NCI-H226 (cell line): Measurements from ENCODE around the gene MKNK2.
"Not testable (repeated sequence)": the region's sequence is repeated elsewhere in the genome, so short reads cannot be mapped to it uniquely, and the experiment has no call there.

ENCODE experiments used
- DNase-seq: peaks from one replicate; pipeline ENCODE4 v3.0.0-alpha.2; 2015

Gene MKNK2

GRCh38 chr19:2050991-2051772 lies at the start of gene MKNK2:
MKNK2 (minus strand) TSS chr19:2051244; CDS start chr19:2050851, 393 bp downstream.
- DNase-seq = peak; percentile 60

GRCh38 chr19:2100719-2101061 lies 49.6 kb upstream of the MKNK2 start:
- no peak for DNase-seq

GRCh38 chr19:2099937-2100718 lies 49.1 kb upstream of the MKNK2 start:
- no peak for DNase-seq

- no peak for DNase-seq
Observed at GRCh38 chr19:2099054-2099501, 48.0 kb upstream of the MKNK2 start.

DNA sequence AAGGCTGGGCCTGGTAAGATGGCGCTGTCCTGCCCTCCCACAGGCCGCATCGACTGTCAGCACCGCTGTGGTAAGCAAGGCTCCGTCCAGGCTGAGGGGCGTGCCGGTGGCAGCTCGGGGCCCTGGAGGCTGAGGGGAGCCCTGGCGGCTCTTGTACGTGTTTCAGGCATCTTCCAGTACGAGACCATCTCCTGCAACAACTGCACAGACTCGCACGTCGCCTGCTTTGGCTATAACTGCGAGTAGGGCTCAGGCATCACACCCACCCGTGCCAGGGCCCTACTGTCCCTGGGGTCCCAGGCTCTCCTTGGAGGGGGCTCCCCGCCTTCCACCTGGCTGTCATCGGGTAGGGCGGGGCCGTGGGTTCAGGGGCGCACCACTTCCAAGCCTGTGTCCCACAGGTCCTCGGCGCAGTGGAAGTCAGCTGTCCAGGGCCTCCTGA lies 46.9 kb upstream of the MKNK2 start:
- DNase-seq = no peak

- no peak for DNase-seq
Observed at GRCh38 chr19:2097203-2097885, 46.3 kb upstream of the MKNK2 start.

GRCh38 chr19:2096480-2097202 lies 45.6 kb upstream of the MKNK2 start, which contains the start of gene IZUMO4:
IZUMO4 (plus strand) TSS chr19:2096915; CDS start chr19:2096946, 31 bp downstream.
- DNase-seq = peak; percentile 87

DNA sequence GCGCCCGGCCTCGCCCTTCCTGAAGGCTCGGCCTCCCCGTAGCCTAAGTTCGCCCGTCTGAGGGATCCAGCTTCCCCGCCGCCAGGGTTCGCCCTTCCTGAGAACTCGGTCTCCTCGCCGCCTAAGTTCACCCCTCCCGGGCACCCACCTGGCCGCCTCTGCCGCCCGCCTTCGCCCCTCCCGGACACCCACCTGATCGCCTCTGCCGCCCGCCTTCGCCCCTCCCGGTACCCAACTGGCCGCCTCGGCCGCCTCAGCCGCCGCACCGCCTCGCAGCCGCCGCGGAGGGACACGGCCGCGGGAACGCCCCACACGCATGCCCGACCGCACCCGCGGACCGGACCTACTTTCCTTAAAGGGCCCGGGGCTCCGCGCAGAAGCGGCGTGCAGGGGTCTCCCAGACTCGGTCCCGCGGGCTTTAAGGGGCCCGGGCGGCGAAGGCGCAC lies 45.0 kb upstream of the MKNK2 start, which contains the start of gene MOB3A:
Gene MOB3A, minus strand, starts transcription at position 293 of the 446 bp plus-strand sequence. CDS start 17,766 bp downstream, outside the sequence.
- peak; percentile 86 for DNase-seq

GRCh38 chr19:2091926-2092525 lies 41.0 kb upstream of the MKNK2 start:
- DNase-seq = not testable (repeated sequence)

GRCh38 chr19:2089727-2090053 lies 38.6 kb upstream of the MKNK2 start:
- DNase-seq = no peak

DNA sequence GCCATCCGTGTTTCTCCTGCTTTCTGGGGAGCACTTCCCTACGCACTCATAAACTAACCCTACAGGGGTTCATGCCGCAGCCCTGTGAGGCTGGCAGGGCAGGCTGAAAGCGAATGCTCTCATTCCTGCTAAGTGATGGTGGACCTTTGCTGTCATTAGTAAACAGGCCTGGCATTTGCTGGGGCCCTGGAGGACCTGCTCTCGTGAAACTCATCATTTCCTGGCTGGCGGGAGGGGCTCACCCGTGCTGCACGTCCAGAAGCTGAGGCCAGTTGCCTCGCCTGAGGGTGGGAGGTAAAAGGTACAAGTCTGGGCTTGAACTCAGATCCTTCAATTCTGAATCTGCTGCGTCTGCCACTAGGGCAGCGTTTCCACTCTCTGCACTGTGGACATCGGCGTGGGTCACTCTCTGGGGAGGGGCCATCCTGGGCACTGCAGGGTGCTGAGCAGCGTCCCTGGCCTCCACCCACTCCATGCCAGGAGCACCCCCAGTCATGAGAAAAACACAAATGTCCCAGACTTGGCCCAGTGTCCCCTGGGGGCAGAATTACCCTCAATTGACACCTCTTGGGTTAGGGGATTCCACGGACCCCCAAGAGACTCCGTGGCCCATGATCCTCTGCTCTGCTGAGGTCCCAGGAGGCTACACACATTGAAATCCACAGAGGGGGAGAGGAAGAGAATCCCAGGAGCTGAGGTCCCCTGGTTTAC lies 38.1 kb upstream of the MKNK2 start:
- no peak for DNase-seq

DNA sequence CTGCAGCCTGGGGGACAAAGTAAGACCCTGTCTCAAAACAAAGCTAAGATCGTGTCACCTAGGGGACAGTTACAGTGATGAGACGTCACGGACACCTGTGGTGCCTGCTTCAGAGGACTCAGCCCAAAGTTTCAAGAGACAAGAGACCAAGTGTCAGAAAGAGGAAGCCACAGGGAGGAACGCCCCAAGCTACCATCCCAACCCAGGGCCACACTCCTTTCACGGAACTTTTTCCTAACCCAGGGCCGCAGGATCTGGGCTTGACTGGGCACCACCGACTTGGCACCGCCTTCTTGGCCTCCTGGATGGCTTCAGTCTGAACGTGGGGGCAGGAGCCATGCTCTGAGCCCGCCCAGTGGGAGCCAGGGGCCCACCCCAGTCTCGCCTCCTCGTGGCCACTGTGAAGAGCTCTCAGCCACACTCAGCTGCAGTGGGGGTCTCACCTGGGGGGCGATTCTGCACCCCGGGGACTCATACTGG lies 36.6 kb upstream of the MKNK2 start:
- DNase-seq = no peak

GRCh38 chr19:2086695-2087620 lies 35.9 kb upstream of the MKNK2 start:
- DNase-seq = peak; percentile 81

GRCh38 chr19:2084993-2085720 lies 34.1 kb upstream of the MKNK2 start:
- DNase-seq = no peak

GRCh38 chr19:2083174-2083854 lies 32.3 kb upstream of the MKNK2 start:
- no peak for DNase-seq

DNA sequence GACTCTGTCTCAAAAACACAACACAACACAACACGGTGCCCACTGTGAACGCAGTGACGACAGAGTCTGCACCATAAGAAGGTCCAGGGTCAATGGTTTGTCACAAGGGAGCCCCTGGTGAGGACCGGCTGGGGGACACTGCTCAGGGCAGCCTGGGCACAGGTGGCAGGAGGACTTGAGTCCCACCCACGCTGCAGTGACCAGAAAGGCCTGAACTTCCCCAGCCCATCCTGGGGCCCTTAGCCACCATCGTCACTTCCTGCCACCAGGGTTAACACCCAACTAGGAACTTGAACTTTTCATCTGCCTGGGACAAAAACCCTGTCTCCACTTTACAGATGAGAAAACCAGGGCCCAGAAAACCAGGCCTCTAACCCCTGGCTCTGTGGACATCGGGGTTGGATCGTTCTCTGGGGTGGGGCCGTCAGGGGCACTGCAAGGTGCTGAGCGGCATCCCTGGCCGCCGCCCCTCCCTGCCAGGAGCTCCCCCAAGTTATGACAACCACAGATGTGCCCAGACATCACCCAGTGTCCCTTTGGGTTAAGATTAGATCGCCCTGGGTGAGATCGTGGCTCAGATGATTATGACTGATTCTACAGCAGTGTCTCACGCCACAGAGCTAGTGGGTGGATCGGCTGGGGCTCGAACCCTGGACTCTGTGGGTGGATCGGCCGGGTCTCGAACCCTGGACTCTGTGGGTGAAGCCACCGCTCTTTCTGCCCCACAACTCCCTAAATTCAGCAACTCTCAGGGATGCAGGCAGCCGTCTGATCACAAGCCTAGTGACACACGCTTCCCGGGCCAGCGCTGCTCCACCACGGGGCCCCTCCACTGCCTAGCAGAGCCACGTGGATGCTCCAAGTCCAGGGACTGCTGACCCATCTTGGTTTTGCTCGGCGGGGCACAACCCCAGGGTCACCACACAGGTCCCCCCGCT lies 31.1 kb upstream of the MKNK2 start:
- DNase-seq = no peak

DNA sequence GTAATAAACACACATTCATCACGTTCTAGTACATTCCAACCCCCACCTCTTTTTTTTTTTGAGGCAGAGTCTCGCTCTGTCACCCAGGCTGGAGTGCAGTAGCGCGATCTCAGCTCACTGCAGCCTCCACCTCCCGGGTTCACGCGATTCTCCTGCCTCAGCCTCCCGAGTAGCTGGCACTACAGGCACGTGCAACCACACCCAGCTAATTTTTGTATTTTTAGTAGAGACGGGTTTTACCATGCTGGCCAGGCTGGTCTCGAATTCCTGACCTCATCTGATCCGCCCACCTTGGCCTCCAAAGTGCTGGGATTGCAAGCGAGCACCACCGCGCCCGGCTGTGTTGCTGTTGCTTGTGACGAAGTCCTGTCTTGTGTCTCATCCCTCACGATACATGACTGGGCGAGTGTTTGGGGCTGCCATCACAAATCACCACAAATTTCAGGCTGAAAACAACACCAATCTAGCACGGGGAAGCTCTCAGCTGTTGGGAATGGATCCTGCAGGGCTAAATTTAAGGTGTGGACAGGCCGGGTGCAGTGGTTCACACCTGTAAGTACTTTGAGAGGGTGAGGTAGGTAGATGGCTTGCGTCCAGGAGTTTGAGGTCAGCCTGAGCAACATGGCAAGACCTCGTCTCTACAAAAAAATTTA lies 29.4 kb upstream of the MKNK2 start:
- no peak for DNase-seq
